ENCODE data around the gene PNPLA1.

DNA sequence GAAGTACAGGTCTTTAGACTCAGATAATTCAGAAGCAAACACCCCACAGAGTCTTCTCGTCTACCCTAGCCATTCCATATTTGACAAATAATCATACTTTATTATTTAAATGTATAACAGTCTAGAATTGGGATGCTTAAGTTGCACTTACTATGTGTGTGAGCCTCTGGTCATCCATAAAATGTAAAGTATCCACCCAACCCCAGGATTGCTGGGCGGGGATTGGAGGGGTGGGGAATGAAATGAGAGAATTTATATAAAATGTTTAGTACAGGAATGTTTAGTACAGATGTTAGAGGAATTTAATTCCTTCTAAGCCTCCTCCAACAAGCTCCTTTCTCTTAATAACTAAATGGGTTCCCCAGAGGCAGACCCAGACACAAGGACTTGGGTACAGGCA is 50.0 kb downstream of the PNPLA1 start:
- TF ChIP-seq CTCF (conservative IDR thresholded peaks at IDR 0.05 in 1 of 2, IDR thresholded peaks at IDR 0.05 in 1 of 2; ENCODE audit: low read depth in 1 of 2, low read length in 2 of 2) = no peak
- no peak for TF ChIP-seq EZH2 (IDR thresholded peaks at IDR 0.05; ENCODE audit: low read length, missing control alignments)

Measured in fibroblast of lung (primary cell).